Amniotic epithelial cell (primary cell): Measurements from ENCODE around the gene DCN.
A peak's percentile ranks its signal among the peaks of the same experiment; 100 is the strongest.

Experiments
- DNase-seq: peaks from one replicate; pipeline ENCODE4 v3.0.0-alpha.2; 2010; ENCODE audit warnings: low read depth

Gene DCN

DNA sequence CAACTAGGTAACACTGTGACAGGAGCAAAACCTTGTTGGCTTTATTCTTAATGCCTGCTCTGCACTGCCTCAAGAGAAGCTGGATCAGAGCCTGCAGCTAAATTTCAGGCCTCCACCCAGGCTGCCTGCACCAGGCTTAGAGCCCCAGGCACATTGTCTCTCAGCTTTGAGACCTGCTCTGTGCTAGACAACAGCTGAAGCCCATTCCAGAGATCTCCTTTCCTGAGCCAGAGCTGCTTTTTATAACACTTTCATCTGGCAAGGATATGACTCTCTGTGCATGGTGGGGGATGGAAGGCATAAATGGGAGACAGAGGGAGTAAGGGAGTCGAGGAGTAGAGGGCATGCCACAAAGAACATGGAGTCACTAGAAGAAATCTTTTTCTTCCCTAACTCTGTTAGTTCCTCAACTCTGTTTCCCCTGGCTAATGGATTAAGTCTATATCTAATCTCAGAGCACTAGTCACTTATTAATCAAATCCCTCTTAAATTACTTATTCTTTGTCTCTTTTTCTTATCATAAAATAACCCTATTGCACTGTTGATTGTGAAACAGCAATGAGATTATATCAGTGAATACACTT lies 44.2 kb downstream of the DCN start:
- peak; percentile 81 for DNase-seq

- peak; percentile 96 for DNase-seq
These were observed 48.7 kb downstream of the DCN start for GRCh38 chr12:91133871-91134270.

DNA sequence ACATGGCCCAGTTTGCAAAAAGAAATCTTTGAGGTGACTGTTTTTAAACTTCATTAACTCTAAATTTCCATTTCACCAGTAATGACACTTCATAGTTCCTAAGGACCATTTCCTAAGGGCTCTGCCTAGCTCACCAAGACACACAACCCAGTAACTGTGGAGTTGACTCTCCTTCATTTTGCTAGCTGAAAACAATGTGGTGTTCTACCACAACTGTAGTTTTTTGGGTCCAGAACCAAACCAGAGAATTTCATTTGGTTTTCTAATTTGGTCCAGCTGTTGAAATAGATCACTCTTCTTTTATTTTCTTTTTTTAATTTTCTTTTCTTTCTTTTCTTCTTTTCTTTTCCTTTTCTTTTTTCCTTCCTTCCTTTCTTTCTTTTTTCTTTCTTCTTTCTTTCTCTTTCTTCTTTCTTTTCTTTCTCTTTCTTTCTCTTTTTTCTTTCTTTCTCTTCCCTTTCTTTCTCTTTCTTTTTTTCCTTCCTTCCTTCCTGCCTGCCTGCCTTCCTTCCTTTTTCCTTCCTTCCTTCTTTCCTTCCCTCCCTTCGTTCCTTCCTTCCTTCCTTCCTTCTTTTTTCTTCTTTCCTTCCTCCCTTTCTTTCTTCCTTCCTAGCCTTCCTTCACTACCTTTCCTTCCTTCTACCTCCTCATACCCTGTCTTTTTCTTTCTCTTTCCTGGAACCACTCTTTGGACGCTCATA lies 52.8 kb downstream of the DCN start:
- DNase-seq, result no peak

DNA sequence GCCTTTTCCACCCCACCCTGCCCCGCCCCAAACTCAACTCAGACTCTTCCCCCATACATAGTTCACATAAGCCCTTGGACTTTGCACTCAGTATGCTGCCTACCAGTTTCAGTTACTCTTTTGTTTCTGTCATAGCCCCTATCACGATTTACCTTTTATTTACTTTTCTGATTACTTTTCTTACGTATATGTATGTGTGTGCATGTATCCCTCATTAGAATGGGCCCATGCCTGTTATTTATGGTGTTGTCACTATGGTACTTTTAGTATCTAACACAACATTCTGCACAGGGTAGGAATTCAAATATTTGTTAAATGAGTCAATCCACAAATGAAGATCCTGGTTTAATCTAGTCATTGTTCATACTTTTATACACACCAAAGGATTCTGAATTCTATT lies 54.9 kb downstream of the DCN start:
- DNase-seq, result peak; percentile 81

DNA sequence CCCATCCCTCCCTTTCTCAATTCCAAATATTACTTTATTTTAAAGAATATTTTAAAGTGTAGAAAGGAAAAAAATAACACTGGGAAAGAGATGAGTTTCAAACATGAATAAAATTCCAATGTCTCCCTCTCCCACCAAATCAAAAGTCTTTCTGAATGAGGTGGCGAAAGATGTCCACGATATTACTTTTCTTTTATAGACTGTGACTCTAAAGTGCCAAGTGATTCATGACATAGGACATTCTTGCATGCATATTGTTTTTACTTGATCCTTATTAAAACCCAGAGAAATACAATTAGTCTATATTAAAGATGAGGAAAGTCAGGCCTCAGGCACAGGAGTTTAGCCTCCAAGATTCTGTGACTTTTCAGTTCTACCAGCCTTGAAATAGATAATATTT lies 55.3 kb downstream of the DCN start:
- DNase-seq, result no peak

DNA sequence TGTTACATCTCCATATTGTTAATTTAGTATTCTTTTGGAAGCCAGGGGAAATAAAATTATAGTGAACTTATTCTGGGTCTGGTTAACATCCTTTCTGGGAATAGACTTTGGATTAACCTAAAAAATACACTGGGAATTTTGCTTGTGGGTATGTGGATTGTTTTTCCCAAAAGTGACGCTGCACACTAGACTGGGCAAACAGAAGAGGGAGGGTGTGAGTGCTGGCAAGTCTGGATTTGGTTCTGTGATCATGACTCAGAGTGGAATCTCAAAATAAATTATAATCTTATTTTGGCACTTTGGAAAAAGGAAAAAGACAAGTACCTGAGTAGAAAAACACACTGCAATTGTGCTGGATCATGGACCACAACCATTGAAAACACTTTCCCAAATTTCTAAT lies 56.1 kb downstream of the DCN start:
- no peak for DNase-seq

DNA sequence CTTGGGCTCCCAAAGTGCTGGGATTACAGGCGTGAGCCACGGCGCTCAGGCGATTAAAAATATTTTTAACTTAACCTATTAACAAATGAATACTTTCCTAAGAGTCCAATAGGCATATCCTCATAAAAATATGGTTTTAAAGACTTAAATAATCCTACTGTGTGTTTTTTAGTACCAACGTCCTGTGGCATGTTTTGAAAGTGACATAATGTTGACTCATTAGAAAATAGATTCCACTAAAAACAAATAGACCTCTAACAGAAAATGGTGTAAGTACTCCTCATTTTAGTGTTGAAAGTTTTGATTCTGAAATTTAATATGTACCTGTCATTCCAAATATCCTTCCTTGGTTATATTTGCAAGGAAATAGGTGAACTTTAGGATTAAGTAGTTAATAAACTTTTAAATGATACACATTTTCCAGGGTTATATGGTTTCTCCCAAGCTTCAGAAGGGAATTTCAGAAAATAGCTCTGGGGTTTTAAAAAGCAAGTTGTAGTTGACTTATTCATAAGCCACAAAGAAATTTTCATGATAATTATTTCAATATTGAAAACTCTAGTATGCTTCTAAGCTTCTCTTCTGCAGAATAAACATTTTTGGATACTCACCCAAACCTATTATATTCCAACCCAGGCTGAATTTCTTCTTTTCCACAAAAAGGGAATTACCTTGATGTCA lies 59.2 kb downstream of the DCN start:
- DNase-seq, result no peak

GRCh38 chr12:91120781-91121180 lies 61.8 kb downstream of the DCN start:
- no peak for DNase-seq

GRCh38 chr12:91119089-91119488 lies 63.5 kb downstream of the DCN start:
- DNase-seq, result peak; percentile 60

DNA sequence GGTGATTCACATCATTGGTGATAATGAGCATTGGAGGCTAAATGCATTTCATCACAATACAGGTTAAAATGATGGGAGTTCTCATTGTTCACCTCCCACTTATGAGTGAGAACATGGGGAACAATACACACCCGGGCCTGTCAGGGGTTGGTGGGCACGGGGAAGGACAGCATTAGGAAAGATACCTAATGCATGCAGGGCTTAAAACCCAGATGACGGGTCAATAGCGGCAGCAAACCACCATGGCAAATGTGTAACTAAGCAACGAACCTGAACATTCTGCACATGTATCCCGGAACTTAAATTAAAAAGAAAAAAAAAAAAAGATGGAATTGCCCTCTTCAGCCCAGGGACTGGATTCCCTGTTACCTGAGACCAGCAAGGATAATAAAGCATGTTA lies 69.0 kb downstream of the DCN start:
- no peak for DNase-seq

DNA sequence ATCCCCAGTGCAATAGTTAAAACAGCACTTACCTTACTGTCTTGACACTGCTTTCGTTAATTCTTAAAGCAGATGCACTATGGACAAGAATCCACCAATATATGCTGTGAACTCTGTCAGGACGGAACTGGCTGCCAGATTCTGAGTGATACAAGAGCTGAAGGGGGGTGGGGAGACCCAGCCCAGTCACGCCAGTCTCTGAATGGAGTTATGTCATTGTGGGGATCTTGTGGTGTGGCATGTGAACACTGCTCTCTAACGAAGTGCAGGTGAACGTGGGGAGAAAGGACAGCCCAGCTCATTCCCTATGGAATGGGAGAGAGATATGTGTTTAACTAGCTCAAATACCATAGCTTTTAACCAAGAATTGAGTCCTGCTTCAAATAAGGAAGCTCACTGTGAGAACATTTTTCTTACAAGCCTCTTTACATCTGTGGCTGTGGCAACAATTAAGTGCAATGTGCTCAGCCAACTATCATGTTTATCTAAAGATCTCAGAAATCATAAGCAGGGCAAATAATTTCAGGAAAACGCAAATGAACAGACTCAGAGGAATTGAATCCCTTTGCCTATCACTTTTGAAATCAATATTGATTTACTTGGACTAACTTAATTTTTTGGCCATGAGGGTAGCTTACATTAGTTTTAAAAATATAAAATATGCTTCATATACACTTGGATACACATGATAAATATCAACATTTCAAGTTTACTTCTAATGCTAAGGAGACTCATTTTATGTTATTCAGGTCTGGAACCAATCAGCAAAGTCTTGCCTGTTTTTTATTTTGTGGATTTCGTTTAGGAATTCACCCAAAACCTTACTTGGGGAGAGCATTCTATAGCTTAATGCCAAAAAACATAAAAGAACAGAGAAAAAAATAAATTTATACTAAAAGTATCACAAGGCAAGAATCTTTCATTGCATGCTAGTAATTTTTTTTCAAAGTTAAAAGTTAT lies 71.0 kb downstream of the DCN start, which contains the start of gene LUM:
Gene LUM, minus strand, starts transcription at position 129 of the 960 bp plus-strand sequence. CDS start 2,515 bp downstream, outside the sequence.
- peak; percentile 92 for DNase-seq

GRCh38 chr12:91110311-91110924 lies 72.2 kb downstream of the DCN start:
- no peak for DNase-seq

DNA sequence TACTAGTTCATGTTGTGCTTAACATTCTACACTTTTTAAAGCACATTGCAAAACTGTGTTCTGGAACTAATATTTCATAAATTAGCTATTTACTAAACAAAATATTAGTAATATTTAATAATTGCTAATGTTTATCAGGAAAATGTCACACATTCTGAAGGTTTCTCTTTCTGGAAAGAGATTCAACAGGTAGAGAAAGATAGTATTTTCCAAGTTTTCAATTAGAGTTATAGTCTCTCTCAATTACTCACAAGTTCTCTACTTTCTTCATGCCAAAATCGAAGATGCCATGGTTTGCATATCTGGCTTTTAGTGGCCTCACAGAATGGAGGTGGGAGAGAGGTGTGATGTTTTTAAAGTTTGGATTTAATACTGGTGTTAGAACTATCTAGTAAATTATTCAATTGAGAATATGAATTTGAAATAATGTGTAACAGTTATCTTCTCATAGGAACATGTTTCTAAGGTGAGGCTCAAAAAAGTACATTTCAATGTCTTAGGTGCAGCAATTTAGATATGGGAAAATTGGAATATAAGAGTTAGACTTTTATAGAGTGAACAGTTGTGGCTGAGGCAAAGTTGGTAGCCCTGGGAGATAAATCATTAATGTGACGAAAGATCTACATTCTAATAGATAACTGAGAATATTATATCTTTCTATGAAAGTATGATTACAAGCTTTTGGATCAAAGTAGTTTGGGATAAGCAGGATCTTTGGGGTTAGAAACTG lies 72.9 kb downstream of the DCN start:
- no peak for DNase-seq

DNA sequence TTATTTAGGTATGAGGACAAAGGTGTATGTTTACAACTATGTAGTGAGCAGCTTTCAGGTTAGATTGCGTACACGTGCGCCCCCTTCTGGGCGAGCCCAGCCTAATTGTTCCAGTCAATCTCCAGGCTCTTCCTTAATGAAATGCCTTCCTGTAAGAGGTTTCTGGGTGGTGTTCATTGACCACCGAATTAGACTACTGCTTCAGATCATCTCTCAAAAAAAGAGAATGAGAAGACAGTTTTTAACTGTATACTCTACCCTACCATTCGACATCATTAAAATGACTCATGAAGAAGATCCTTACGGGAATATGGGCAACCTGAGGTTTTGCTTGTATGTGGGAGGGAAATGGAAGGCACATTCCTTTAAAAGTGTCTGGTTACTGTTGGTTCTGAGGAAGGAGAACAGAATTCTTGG lies 73.5 kb downstream of the DCN start:
- DNase-seq, result peak; percentile 96

DNA sequence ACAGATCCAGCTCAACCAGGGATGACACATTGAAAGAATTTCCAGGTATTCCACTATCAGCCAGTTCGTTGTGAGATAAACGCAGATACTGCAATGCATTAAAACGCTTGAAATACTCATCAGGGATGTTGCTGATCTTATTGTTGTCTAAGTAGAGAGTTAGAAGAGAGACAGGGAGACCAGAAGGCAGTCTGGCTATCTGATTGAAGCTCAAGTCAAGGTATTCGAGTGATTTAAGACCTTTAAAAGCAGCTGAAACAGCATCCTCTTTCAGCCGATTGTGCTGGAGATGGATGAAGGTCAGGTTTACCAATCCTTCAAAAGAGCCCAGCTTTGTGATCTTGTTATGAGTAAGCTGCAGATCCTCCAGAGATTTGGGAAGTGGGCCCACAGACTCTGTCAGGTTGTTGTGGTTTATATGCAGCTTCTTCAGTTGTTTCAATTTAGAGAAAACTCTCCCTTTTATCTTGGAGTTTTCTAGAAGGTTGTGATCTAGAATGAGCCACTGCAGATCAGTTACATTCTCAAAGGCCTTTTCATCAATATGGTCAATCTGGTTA lies 74.3 kb downstream of the DCN start:
- DNase-seq, result peak; percentile 38

GRCh38 chr12:91106283-91106682 lies 76.3 kb downstream of the DCN start:
- DNase-seq, result no peak

GRCh38 chr12:91105807-91106206 lies 76.8 kb downstream of the DCN start:
- DNase-seq, result peak; percentile 50

- no peak for DNase-seq
These were observed 77.7 kb downstream of the DCN start for GRCh38 chr12:91104812-91105466.

GRCh38 chr12:91103624-91104023 lies 79.0 kb downstream of the DCN start:
- no peak for DNase-seq

GRCh38 chr12:91103101-91103500 lies 79.5 kb downstream of the DCN start:
- DNase-seq, result peak; percentile 45
